ENCODE results near the gene PTMS. TPM values are rescaled to one million over a fixed set of nuclear protein-coding genes. Genes with fewer than 3 reads are reported as not detected.

Gene PTMS
- total and polyA plus RNA-seq, 7 donors = 65.4 to 104 (median 82.6) TPM

DNA sequence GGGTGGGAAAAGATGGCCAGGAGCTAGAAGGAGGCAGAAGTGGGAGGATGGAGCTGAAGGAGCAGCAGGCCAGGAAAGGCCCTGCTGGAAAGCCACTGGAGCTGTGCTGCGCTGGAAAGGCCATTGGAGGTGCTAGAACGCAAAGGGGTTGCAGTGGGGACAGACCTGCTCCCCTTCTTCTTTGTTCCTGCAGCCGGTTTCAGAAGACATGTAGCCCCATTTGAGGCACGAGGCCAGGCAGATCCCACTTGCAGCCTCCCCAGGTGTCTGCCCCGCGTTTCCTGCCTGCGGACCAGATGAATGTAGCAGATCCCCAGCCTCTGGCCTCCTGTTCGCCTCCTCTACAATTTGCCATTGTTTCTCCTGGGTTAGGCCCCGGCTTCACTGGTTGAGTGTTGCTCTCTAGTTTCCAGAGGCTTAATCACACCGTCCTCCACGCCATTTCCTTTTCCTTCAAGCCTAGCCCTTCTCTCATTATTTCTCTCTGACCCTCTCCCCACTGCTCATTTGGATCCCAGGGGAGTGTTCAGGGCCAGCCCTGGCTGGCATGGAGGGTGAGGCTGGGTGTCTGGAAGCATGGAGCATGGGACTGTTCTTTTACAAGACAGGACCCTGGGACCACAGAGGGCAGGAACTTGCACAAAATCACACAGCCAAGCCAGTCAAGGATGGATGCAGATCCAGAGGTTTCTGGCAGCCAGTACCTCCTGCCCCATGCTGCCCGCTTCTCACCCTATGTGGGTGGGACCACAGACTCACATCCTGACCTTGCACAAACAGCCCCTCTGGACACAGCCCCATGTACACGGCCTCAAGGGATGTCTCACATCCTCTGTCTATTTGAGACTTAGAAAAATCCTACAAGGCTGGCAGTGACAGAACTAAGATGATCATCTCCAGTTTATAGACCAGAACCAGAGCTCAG is 53.2 kb downstream of the PTMS start:
- Histone ChIP-seq H3K27ac (no peak overlapping the region), H3K4me1 (no peaks in the 10 kb centered on the region), H3K36me3 (ENCODE audit: insufficient read depth in 1 of 2, low read depth in 1 of 2) (no peaks in the 10 kb centered on the region), H3K9me3 (no peaks in the 10 kb centered on the region), H3K4me3 (no peak overlapping the region), H3K27me3 (ENCODE audit: insufficient read depth in 3 of 3, low read length in 2 of 3) (peaks cover 0 to 28% (median 11%) of the 10 kb centered on the region in 3 donors)
- ATAC-seq (no peak), DNase-seq (no peak)
- TF ChIP-seq, protein P1, sequence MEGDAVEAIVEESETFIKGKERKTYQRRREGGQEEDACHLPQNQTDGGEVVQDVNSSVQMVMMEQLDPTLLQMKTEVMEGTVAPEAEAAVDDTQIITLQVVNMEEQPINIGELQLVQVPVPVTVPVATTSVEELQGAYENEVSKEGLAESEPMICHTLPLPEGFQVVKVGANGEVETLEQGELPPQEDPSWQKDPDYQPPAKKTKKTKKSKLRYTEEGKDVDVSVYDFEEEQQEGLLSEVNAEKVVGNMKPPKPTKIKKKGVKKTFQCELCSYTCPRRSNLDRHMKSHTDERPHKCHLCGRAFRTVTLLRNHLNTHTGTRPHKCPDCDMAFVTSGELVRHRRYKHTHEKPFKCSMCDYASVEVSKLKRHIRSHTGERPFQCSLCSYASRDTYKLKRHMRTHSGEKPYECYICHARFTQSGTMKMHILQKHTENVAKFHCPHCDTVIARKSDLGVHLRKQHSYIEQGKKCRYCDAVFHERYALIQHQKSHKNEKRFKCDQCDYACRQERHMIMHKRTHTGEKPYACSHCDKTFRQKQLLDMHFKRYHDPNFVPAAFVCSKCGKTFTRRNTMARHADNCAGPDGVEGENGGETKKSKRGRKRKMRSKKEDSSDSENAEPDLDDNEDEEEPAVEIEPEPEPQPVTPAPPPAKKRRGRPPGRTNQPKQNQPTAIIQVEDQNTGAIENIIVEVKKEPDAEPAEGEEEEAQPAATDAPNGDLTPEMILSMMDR (IDR thresholded peaks at IDR 0.05) = no peak
- 71 to 87% (median 84%) methylated on average over 13 of the region's 13 CpGs for WGBS, 3 donors
- intact Hi-C loops (cut with DNase I) = loop anchor here in 1 of 2 donors (10.0 kb wide), 1 partner anchor 65 kb away; the partner anchor contains the start of gene MLF2

GRCh38 chr12:6820166-6820565 is 54.0 kb downstream of the PTMS start:
- WGBS, 3 donors = 87 to 95% (median 95%) methylated on average over 5 of the region's 5 CpGs
- ATAC-seq = no peak
- no peak for DNase-seq

More at GRCh38 chr12:6820166-6820565, 54.0 kb downstream of the PTMS start:
- no peaks in the 10 kb centered on the region for H3K9me3 ChIP-seq
- H3K27me3 ChIP-seq (ENCODE audit: insufficient read depth in 3 of 3, low read length in 2 of 3) = peaks cover 0 to 34% (median 11%) of the 10 kb centered on the region in 3 donors
- intact Hi-C loops (cut with DNase I) = loop anchor here in 1 of 2 donors (10.0 kb wide), 1 partner anchor 65 kb away; the partner anchor contains the start of gene MLF2
- TF ChIP-seq, protein P1 (IDR thresholded peaks at IDR 0.05) = no peak
- H3K27ac ChIP-seq = no peak overlapping the region
- no peak overlapping the region for H3K4me3 ChIP-seq
- H3K36me3 ChIP-seq (ENCODE audit: insufficient read depth in 1 of 2, low read depth in 1 of 2) = no peaks in the 10 kb centered on the region
- H3K4me1 ChIP-seq = no peaks in the 10 kb centered on the region

Other genes starting within 250 kb of the PTMS start
- over 10,000 TPM in 2 of 4 donors, 1,000 to 10,000 TPM in 2; 7,136 to 10,782 (median 8,991) TPM for gene GAPDH, start 231.8 kb upstream of the PTMS start, total RNA-seq
- over 10,000 TPM in 2 of 3 donors, 1,000 to 10,000 TPM in 1; 9,788 to 18,891 (median 16,487) TPM for gene GAPDH, start 231.8 kb upstream of the PTMS start, polyA plus RNA-seq
- 10 to 100 TPM; 12.6 to 26.3 (median 18.0) TPM for gene IFFO1, start 210.3 kb upstream of the PTMS start, total RNA-seq
- 1 to 10 TPM; 6.7 to 8.9 (median 8.3) TPM for gene IFFO1, start 210.3 kb upstream of the PTMS start, polyA plus RNA-seq
- gene NOP2, start 198.1 kb upstream of the PTMS start, total RNA-seq = 10 to 100 TPM; 29.8 to 62.2 (median 52.9) TPM
- 10 to 100 TPM; 44.1 to 67.0 (median 66.4) TPM for gene NOP2, start 198.1 kb upstream of the PTMS start, polyA plus RNA-seq
- gene CHD4, start 159.0 kb upstream of the PTMS start, total RNA-seq = 100 to 1,000 TPM in 2 of 4 donors, 10 to 100 TPM in 2; 94.5 to 152 (median 112) TPM
- gene CHD4, start 159.0 kb upstream of the PTMS start, polyA plus RNA-seq = 10 to 100 TPM; 62.5 to 90.0 (median 78.5) TPM
- gene LPAR5, start 130.4 kb upstream of the PTMS start, total RNA-seq = under 1 TPM; 0.30 to 0.60 (median 0.39) TPM
- under 1 TPM; 0.04 to 0.20 (median 0.05) TPM for gene LPAR5, start 130.4 kb upstream of the PTMS start, polyA plus RNA-seq
- gene ACRBP, start 118.9 kb upstream of the PTMS start, total RNA-seq = under 1 TPM; 0.44 to 0.99 (median 0.86) TPM
- under 1 TPM in 2 of 3 donors, not detected in 1; 0.29 to 0.82 TPM for gene ACRBP, start 118.9 kb upstream of the PTMS start, polyA plus RNA-seq
- gene ING4, start 103.2 kb upstream of the PTMS start, total RNA-seq = 10 to 100 TPM; 12.7 to 29.6 (median 16.9) TPM
- 10 to 100 TPM; 20.7 to 35.6 (median 25.7) TPM for gene ING4, start 103.2 kb upstream of the PTMS start, polyA plus RNA-seq
- gene ZNF384, start 77.0 kb upstream of the PTMS start, total RNA-seq = 10 to 100 TPM; 25.4 to 37.9 (median 27.9) TPM
- 10 to 100 TPM; 22.0 to 44.9 (median 23.8) TPM for gene ZNF384, start 77.0 kb upstream of the PTMS start, polyA plus RNA-seq
- gene PIANP, start 65.5 kb upstream of the PTMS start, total RNA-seq = under 1 TPM in 3 of 4 donors, not detected in 1; 0.10 to 0.17 (median 0.15) TPM
- gene PIANP, start 65.5 kb upstream of the PTMS start, polyA plus RNA-seq = under 1 TPM in 2 of 3 donors, not detected in 1; 0.17 to 0.21 TPM
- 10 to 100 TPM; 72.3 to 86.2 (median 77.1) TPM for gene COPS7A, start 42.3 kb upstream of the PTMS start, total RNA-seq
- gene COPS7A, start 42.3 kb upstream of the PTMS start, polyA plus RNA-seq = 100 to 1,000 TPM in 2 of 3 donors, 10 to 100 TPM in 1; 79.2 to 157 (median 104) TPM
- gene MLF2, start 13.2 kb upstream of the PTMS start, total RNA-seq = 100 to 1,000 TPM; 104 to 188 (median 132) TPM
- gene MLF2, start 13.2 kb upstream of the PTMS start, polyA plus RNA-seq = 100 to 1,000 TPM; 113 to 245 (median 176) TPM
- gene LAG3, start 6.2 kb downstream of the PTMS start, total RNA-seq = under 1 TPM in 2 of 4 donors, not detected in 2; 0.11 to 0.24 TPM
- gene LAG3, start 6.2 kb downstream of the PTMS start, polyA plus RNA-seq = under 1 TPM in 2 of 3 donors, not detected in 1; 0.05 to 0.06 TPM
- 1 to 10 TPM; 2.3 to 4.9 (median 4.0) TPM for gene CD4, start 23.2 kb downstream of the PTMS start, total RNA-seq
- gene CD4, start 23.2 kb downstream of the PTMS start, polyA plus RNA-seq = 1 to 10 TPM in 1 of 3 donors, under 1 TPM in 2; 0.47 to 1.5 (median 0.91) TPM
- gene GPR162, start 55.5 kb downstream of the PTMS start, total RNA-seq = 1 to 10 TPM in 3 of 4 donors, under 1 TPM in 1; 0.50 to 2.8 (median 1.2) TPM
- gene GPR162, start 55.5 kb downstream of the PTMS start, polyA plus RNA-seq = 1 to 10 TPM in 1 of 3 donors, under 1 TPM in 2; 0.60 to 1.8 (median 0.61) TPM
- 1 to 10 TPM; 1.3 to 4.2 (median 3.2) TPM for gene P3H3, start 62.0 kb downstream of the PTMS start, total RNA-seq
- gene P3H3, start 62.0 kb downstream of the PTMS start, polyA plus RNA-seq = 1 to 10 TPM in 2 of 3 donors, under 1 TPM in 1; 0.87 to 1.2 (median 1.1) TPM
- gene GNB3, start 74.6 kb downstream of the PTMS start, total RNA-seq = under 1 TPM; 0.23 to 0.69 (median 0.33) TPM
- under 1 TPM; 0.13 to 0.60 (median 0.13) TPM for gene GNB3, start 74.6 kb downstream of the PTMS start, polyA plus RNA-seq
- gene CDCA3, start 84.9 kb downstream of the PTMS start, total RNA-seq = 1 to 10 TPM in 1 of 4 donors, under 1 TPM in 2, not detected in 1; 0.79 to 1.1 (median 0.92) TPM
- 1 to 10 TPM in 1 of 3 donors, under 1 TPM in 2; 0.21 to 3.3 (median 0.56) TPM for gene CDCA3, start 84.9 kb downstream of the PTMS start, polyA plus RNA-seq
- 100 to 1,000 TPM in 3 of 4 donors, 10 to 100 TPM in 1; 98.1 to 127 (median 112) TPM for gene USP5, start 85.8 kb downstream of the PTMS start, total RNA-seq
- 10 to 100 TPM; 43.1 to 85.1 (median 49.5) TPM for gene USP5, start 85.8 kb downstream of the PTMS start, polyA plus RNA-seq
- gene TPI1, start 101.2 kb downstream of the PTMS start, total RNA-seq = 100 to 1,000 TPM; 537 to 822 (median 624) TPM
- gene TPI1, start 101.2 kb downstream of the PTMS start, polyA plus RNA-seq = 100 to 1,000 TPM; 588 to 952 (median 847) TPM
- 1 to 10 TPM; 2.4 to 4.5 (median 3.2) TPM for gene SPSB2, start 106.9 kb downstream of the PTMS start, total RNA-seq
- gene SPSB2, start 106.9 kb downstream of the PTMS start, polyA plus RNA-seq = 10 to 100 TPM in 1 of 3 donors, 1 to 10 TPM in 2; 4.3 to 10.2 (median 6.7) TPM
- gene LRRC23, start 138.5 kb downstream of the PTMS start, total RNA-seq = 10 to 100 TPM; 10.2 to 14.9 (median 12.5) TPM
- gene LRRC23, start 138.5 kb downstream of the PTMS start, polyA plus RNA-seq = 10 to 100 TPM in 2 of 3 donors, 1 to 10 TPM in 1; 9.5 to 29.0 (median 14.3) TPM
- gene ENO2, start 148.2 kb downstream of the PTMS start, total RNA-seq = 1 to 10 TPM; 2.0 to 4.6 (median 2.3) TPM
- 1 to 10 TPM; 1.4 to 2.0 (median 1.8) TPM for gene ENO2, start 148.2 kb downstream of the PTMS start, polyA plus RNA-seq
- gene ATN1, start 161.6 kb downstream of the PTMS start, total RNA-seq = 10 to 100 TPM; 43.3 to 55.8 (median 50.9) TPM
- gene ATN1, start 161.6 kb downstream of the PTMS start, polyA plus RNA-seq = 10 to 100 TPM; 24.9 to 46.0 (median 33.7) TPM
- not detected for gene RNU7-1, start 177.5 kb downstream of the PTMS start, total RNA-seq
- gene RNU7-1, start 177.5 kb downstream of the PTMS start, polyA plus RNA-seq = not detected
- 100 to 1,000 TPM in 2 of 4 donors, 10 to 100 TPM in 2; 80.4 to 110 (median 95.6) TPM for gene C12orf57, start 177.7 kb downstream of the PTMS start, total RNA-seq
- 100 to 1,000 TPM; 223 to 269 (median 247) TPM for gene C12orf57, start 177.7 kb downstream of the PTMS start, polyA plus RNA-seq
- 1 to 10 TPM; 3.6 to 7.6 (median 4.6) TPM for gene PTPN6, start 185.0 kb downstream of the PTMS start, total RNA-seq
- gene PTPN6, start 185.0 kb downstream of the PTMS start, polyA plus RNA-seq = 1 to 10 TPM; 1.3 to 2.6 (median 2.1) TPM
- 100 to 1,000 TPM; 137 to 278 (median 180) TPM for gene PHB2, start 204.3 kb downstream of the PTMS start, total RNA-seq
- 100 to 1,000 TPM; 176 to 381 (median 208) TPM for gene PHB2, start 204.3 kb downstream of the PTMS start, polyA plus RNA-seq
- 10 to 100 TPM; 30.1 to 59.4 (median 44.8) TPM for gene EMG1, start 204.6 kb downstream of the PTMS start, total RNA-seq
- gene EMG1, start 204.6 kb downstream of the PTMS start, polyA plus RNA-seq = 10 to 100 TPM; 26.6 to 66.5 (median 50.4) TPM

All from psoas muscle (tissue), 8 donors.